H1 (cell line): ENCODE results near the gene DIAPH2. TPM values are rescaled to one million over a fixed set of nuclear protein-coding genes. Genes with fewer than 3 reads are reported as not detected.

ENCODE experiments used
- CTCF ChIA-PET: fragments of 300-600 bp; sonication (Branson Sonifier 250); formaldehyde crosslinking; loops from one replicate; lab custom pipeline; 2021; ENCODE audit not compliant: partially characterized antibody; lab: Charles Lee
- POLR2A ChIA-PET: fragments of 300-600 bp; sonication (Branson Sonifier 250); formaldehyde crosslinking; loops from one replicate; lab custom pipeline; 2021; ENCODE audit warnings: inconsistent platforms; ENCODE audit not compliant: partially characterized antibody; lab: Charles Lee
- DNase-seq, 2 experiments: peaks; one replicate each; pipeline versions ENCODE4 v3.0.0 to v3.0.0-alpha.2; 2010 to 2022; ENCODE audit warnings: low spot score in 2 of 2, low read depth in 1 of 2, mixed read lengths in 1 of 2
- FAIRE-seq: peaks from 2 replicates; lab custom pipeline; 2011; peaks lifted over from hg19 to GRCh38; lab: Jason Lieb, UNC
- H2AFZ ChIP-seq: 2 replicates; pipeline ENCODE4 v1.8.1; 2012; ENCODE audit warnings: low read length, inconsistent platforms
- H2AK5ac ChIP-seq: 2 replicates; pipeline ENCODE4 v1.6.1; 2013; ENCODE audit warnings: low read depth, low read length
- H2BK120ac ChIP-seq: replicated peaks from 2 replicates; pipeline ENCODE3; 2013; ENCODE audit warnings: low read depth, low read length, inconsistent platforms
- H2BK12ac ChIP-seq: 2 replicates; pipeline ENCODE4 v1.6.1; 2013; ENCODE audit warnings: low read depth, low read length
- H2BK15ac ChIP-seq: 2 replicates; pipeline ENCODE4 v1.6.1; 2013; ENCODE audit warnings: low read length
- H2BK20ac ChIP-seq: 2 replicates; pipeline ENCODE4 v1.6.1; 2013; ENCODE audit warnings: low read length
- H2BK5ac ChIP-seq: 2 replicates; pipeline ENCODE4 v1.6.1; 2013; ENCODE audit warnings: low read depth, low read length
- H3K14ac ChIP-seq: 2 replicates; pipeline ENCODE4 v1.6.1; 2013; ENCODE audit warnings: inconsistent platforms; ENCODE audit not compliant: insufficient read length
- H3K18ac ChIP-seq: 2 replicates; pipeline ENCODE4 v1.6.1; 2013; ENCODE audit warnings: low read length; ENCODE audit errors: extremely low read depth
- H3K23ac ChIP-seq: 2 replicates; pipeline ENCODE4 v1.6.1; 2013; ENCODE audit warnings: inconsistent platforms; ENCODE audit not compliant: insufficient read length
- H3K23me2 ChIP-seq: 2 replicates; pipeline ENCODE4 v1.6.1; 2013; ENCODE audit warnings: low read depth, low read length
- H3K27ac ChIP-seq: 2 replicates; pipeline ENCODE4 v1.6.1; 2011; ENCODE audit warnings: low read depth, low read length, inconsistent platforms
- H3K27me3 ChIP-seq, 4 experiments: replicated peaks in 1 of 4; 1 replicate in 1 of 4; 2 replicates in 3 of 4; pipeline versions ENCODE4 v1.6.1 to v1.8.1; 2011 to 2013; ENCODE audit warnings: low read length in 3 of 4, mild to moderate bottlenecking in 3 of 4, inconsistent platforms in 2 of 4, mixed read lengths in 2 of 4, moderate library complexity in 1 of 4; ENCODE audit not compliant: control insufficient read depth in 3 of 4, insufficient read depth in 3 of 4; ENCODE audit errors: extremely low read depth in 1 of 4
- H3K36me3 ChIP-seq, 4 experiments: 2 replicates each; pipeline versions ENCODE4 v1.6.1 to v1.8.1; 2011 to 2013; ENCODE audit warnings: mild to moderate bottlenecking in 4 of 4, low read length in 3 of 4, moderate library complexity in 2 of 4, control low read depth in 1 of 4, inconsistent platforms in 1 of 4; ENCODE audit not compliant: insufficient read depth in 4 of 4, control insufficient read depth in 2 of 4
- H3K4ac ChIP-seq: replicated peaks from 2 replicates; pipeline ENCODE3; 2013; ENCODE audit warnings: low read length, low read depth, mixed read lengths, inconsistent platforms; ENCODE audit not compliant: insufficient read length
- H3K4me1 ChIP-seq, 4 experiments: replicated peaks in 1 of 4; 1 replicate in 1 of 4; 2 replicates in 3 of 4; pipeline versions ENCODE4 v1.6.1 to v1.8.1; 2011 to 2013; ENCODE audit warnings: low read length in 3 of 4, inconsistent platforms in 2 of 4, mixed read lengths in 1 of 4; ENCODE audit not compliant: insufficient read depth in 4 of 4, control insufficient read depth in 3 of 4
- H3K4me2 ChIP-seq, 2 experiments: 2 replicates each; pipeline versions ENCODE4 v1.6.1 to v1.8.1; 2011 to 2013; ENCODE audit warnings: low read depth in 2 of 2, low read length in 2 of 2, control low read depth in 1 of 2, inconsistent platforms in 1 of 2, mild to moderate bottlenecking in 1 of 2; ENCODE audit not compliant: insufficient read depth in 1 of 2
- H3K4me3 ChIP-seq, 4 experiments: fragments of 200-600, 300-600 bp in 1 of 4; sonication (generic), shearing (Covaris generic), sonication (Bioruptor Twin) in 1 of 4; 2 replicates each; pipeline versions ENCODE4 v1.5.1 to v1.8.1; 2011 to 2016; ENCODE audit warnings: low read length in 4 of 4, low read depth in 3 of 4, control low read depth in 2 of 4, inconsistent platforms in 2 of 4, mild to moderate bottlenecking in 2 of 4, mixed read lengths in 1 of 4, moderate library complexity in 1 of 4; ENCODE audit not compliant: insufficient read depth in 2 of 4; ENCODE audit errors: extremely low read depth in 1 of 4
- H3K56ac ChIP-seq: replicated peaks from 2 replicates; pipeline ENCODE3; 2013; ENCODE audit warnings: low read depth, mild to moderate bottlenecking, mixed read lengths, low read length, inconsistent platforms; ENCODE audit not compliant: insufficient read length
- H3K79me1 ChIP-seq: 2 replicates; pipeline ENCODE4 v1.6.1; 2013; ENCODE audit warnings: low read depth, low read length, control low read depth
- H3K79me2 ChIP-seq, 2 experiments: 2 replicates each; pipeline versions ENCODE4 v1.6.1 to v1.8.1; 2012 to 2013; ENCODE audit warnings: low read length in 2 of 2, mild to moderate bottlenecking in 2 of 2, inconsistent platforms in 1 of 2; ENCODE audit not compliant: insufficient read depth in 2 of 2, control insufficient read depth in 1 of 2
- H3K9ac ChIP-seq, 4 experiments: replicated peaks in 1 of 4; 1 replicate in 1 of 4; 2 replicates in 3 of 4; pipeline versions ENCODE4 v1.6.1 to v1.8.1; 2011 to 2013; ENCODE audit warnings: low read depth in 3 of 4, low read length in 3 of 4, control low read depth in 2 of 4, mild to moderate bottlenecking in 2 of 4, moderate library complexity in 2 of 4, inconsistent platforms in 1 of 4; ENCODE audit errors: extremely low read depth in 1 of 4
- H3K9me3 ChIP-seq, 2 experiments: 2 replicates each; pipeline versions ENCODE4 v1.6.1 to v1.8.1; 2012 to 2013; ENCODE audit warnings: mild to moderate bottlenecking in 2 of 2, moderate library complexity in 2 of 2, control low read depth in 1 of 2, inconsistent platforms in 1 of 2, low read depth in 1 of 2, low read length in 1 of 2, mixed read lengths in 1 of 2; ENCODE audit not compliant: insufficient read depth in 2 of 2
- H4K20me1 ChIP-seq, 2 experiments: replicated peaks in 1 of 2; 2 replicates each; pipeline versions ENCODE3 to v1.8.1; 2011 to 2013; ENCODE audit warnings: inconsistent platforms in 2 of 2, low read length in 2 of 2, mild to moderate bottlenecking in 1 of 2; ENCODE audit not compliant: insufficient read depth in 2 of 2, control insufficient read depth in 1 of 2
- H4K5ac ChIP-seq: 2 replicates; pipeline ENCODE4 v1.6.1; 2013; ENCODE audit warnings: low read length, low read depth, mixed read lengths, inconsistent platforms; ENCODE audit not compliant: insufficient read length
- H4K8ac ChIP-seq: 2 replicates; pipeline ENCODE4 v1.8.0; 2013; ENCODE audit warnings: mild to moderate bottlenecking, moderate library complexity, low read length, inconsistent platforms; ENCODE audit not compliant: insufficient read depth; ENCODE audit errors: extremely low read depth
- H4K91ac ChIP-seq: replicated peaks from 2 replicates; pipeline ENCODE3; 2013; ENCODE audit warnings: low read length, mixed read lengths, inconsistent platforms; ENCODE audit not compliant: insufficient read length
- CEBPB ChIP-seq: IDR thresholded peaks from 2 replicates; pipeline ENCODE4 v1.6.1; 2012; ENCODE audit warnings: low read depth, low read length
- CTBP2 ChIP-seq: IDR thresholded peaks from 2 replicates; pipeline ENCODE4 v1.7.0; 2011; ENCODE audit warnings: borderline replicate concordance, mild to moderate bottlenecking, moderate library complexity, mixed read lengths, low read length; ENCODE audit not compliant: insufficient read depth, insufficient read length
- FOSL1 ChIP-seq: IDR thresholded peaks from 2 replicates; pipeline ENCODE4 v1.6.1; 2011; ENCODE audit warnings: mild to moderate bottlenecking, low read depth, low read length, moderate library complexity; ENCODE audit not compliant: insufficient read depth
- RBBP5 ChIP-seq: IDR thresholded peaks from 2 replicates; pipeline ENCODE4 v1.7.1; 2012; ENCODE audit warnings: low read depth, mild to moderate bottlenecking, inconsistent platforms, low read length, moderate library complexity, borderline replicate concordance
- RNF2 ChIP-seq: fragments of 200-900, 300-1000 bp; sonication (generic); IDR thresholded peaks from 2 replicates; pipeline ENCODE4 v1.7.1; 2016; ENCODE audit warnings: borderline replicate concordance, low read depth, mild to moderate bottlenecking, antibody characterized with exemption, low read length; ENCODE audit not compliant: poor library complexity, severe bottlenecking; ENCODE audit errors: missing control alignments
- SAP30 ChIP-seq: fragments of 300-600 bp; sonication (generic); IDR thresholded peaks from 2 replicates; pipeline ENCODE4 v1.7.1; 2012; ENCODE audit warnings: low read length, moderate library complexity, mild to moderate bottlenecking, inconsistent platforms; ENCODE audit not compliant: insufficient read depth, insufficient replicate concordance
- SIN3A ChIP-seq, 2 experiments: IDR thresholded peaks in 1 of 2; conservative IDR thresholded peaks in 1 of 2; 2 replicates each; pipeline ENCODE4 v1.6.1; 2011 to 2012; ENCODE audit warnings: low read length in 2 of 2, improper control_type of control experiment in 1 of 2, low read depth in 1 of 2, mild to moderate bottlenecking in 1 of 2
- SRF ChIP-seq: IDR thresholded peaks from 2 replicates; pipeline ENCODE4 v1.6.1; 2011; ENCODE audit warnings: mild to moderate bottlenecking, low read depth, low read length, moderate library complexity
- TEAD4 ChIP-seq: IDR thresholded peaks from 2 replicates; pipeline ENCODE4 v1.6.1; 2012; ENCODE audit warnings: low read depth, low read length, inconsistent platforms, mixed read lengths
- ZNF274 ChIP-seq: IDR thresholded peaks from 2 replicates; pipeline ENCODE4 v1.7.0; 2012; ENCODE audit warnings: low read length, borderline replicate concordance; ENCODE audit errors: extremely low read depth
- WGBS, 2 experiments: shearing (Covaris generic) in 1 of 2; methylation state at CpG; one replicate each; pipeline versions ENCODE4 v1.1.6 to v1.1.7; 2013 to 2015; ENCODE audit warnings: low lambda C conversion rate in 2 of 2, mixed read lengths in 2 of 2, inconsistent platforms in 1 of 2, low coverage in 1 of 2, missing lambda C conversion rate in 1 of 2; ENCODE audit not compliant: insufficient replicate concordance in 2 of 2, insufficient coverage in 1 of 2, insufficient read length in 1 of 2; ENCODE audit errors: extremely low coverage in 1 of 2, missing lambda C conversion rate in 1 of 2; 5-methylcytosine and 5-hydroxymethylcytosine counted together
- polyA plus RNA-seq, 7 experiments: library from polyadenylated mRNA; depleted of rRNA in 3 of 7; stranded (reverse) in 5 of 7; unstranded in 2 of 7; fragments of >200 nt in 5 of 7; fragments of 200-250 nt in 2 of 7; gene quantifications; 1 replicate in 5 of 7; 2 replicates in 1 of 7; 4 replicates in 1 of 7; pipeline versions ENCODE4 v1.2.1 to v1.2.3, GENCODE V29; 2011 to 2013; ENCODE audit warnings: missing spikeins in 2 of 7, mixed read lengths in 2 of 7
- total RNA-seq: library from RNA; stranded (reverse); fragmentation: NEBNext Ultra II Directional; extraction: Animal tissue kit (Norgen Biotek cat#: 25700); gene quantifications from 2 replicates; pipeline ENCODE4 v1.2.1, GENCODE V29; 2021

Gene DIAPH2
- total and polyA plus RNA-seq, 2 of the 8 experiments (the other 6 are each of a cell fraction or from before 2014, with no cell fraction given), result 4.4 to 24.3 TPM

DNA sequence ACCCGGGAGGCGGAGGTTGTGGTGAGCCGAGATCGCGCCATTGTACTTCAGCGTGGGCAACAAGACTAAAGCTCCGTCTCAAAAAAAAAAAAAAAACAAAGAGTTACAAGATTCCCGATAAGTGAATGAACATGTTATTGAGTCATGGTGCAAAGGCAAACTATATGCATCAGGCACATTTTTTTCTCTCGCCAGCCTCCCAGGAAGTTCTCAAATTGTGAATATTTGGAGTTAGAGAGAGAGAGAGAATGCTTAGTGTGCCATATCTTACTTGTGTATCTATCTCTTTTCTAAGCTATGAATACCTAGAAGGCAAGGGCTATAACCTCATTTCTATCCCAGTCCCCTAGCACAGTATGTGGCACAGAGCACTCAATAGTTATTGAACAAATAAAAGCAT lies 599.9 kb downstream of the DIAPH2 start:
- Histone ChIP-seq H2BK5ac (no peak overlapping the region), H2BK120ac (no peak overlapping the region), H2BK12ac (no peak overlapping the region), H3K23ac (no peak overlapping the region), H3K18ac (no peak overlapping the region), H3K79me1 (no peaks in the 10 kb centered on the region), H3K23me2 (no peaks in the 10 kb centered on the region), H4K5ac (no peak overlapping the region), H2AFZ (no peak overlapping the region), H3K4me1 (no peaks in the 10 kb centered on the region), H3K36me3 (no peaks in the 10 kb centered on the region), H3K4ac (no peak overlapping the region), H2BK20ac (no peak overlapping the region), H3K4me3 (no peak overlapping the region), H3K79me2 (no peaks in the 10 kb centered on the region), H2AK5ac (no peak overlapping the region), H3K9me3 (no peaks in the 10 kb centered on the region), H3K27me3 (no peaks in the 10 kb centered on the region), H3K4me2 (no peak overlapping the region), H3K9ac (no peak overlapping the region), H2BK15ac (no peak overlapping the region), H3K14ac (no peak overlapping the region), H4K20me1 (no peaks in the 10 kb centered on the region), H4K91ac (no peak overlapping the region), H3K27ac (no peak overlapping the region), H4K8ac (no peak overlapping the region), H3K56ac (no peak overlapping the region)
- FAIRE-seq (no peak), DNase-seq (no peak)
- WGBS, 2 experiments, result 100% methylated on average over 5 of the region's 9 CpGs; no CpG with 5 or more reads in 1 of the 2 experiments
- no peak for TF ChIP-seq TEAD4
- no peak for TF ChIP-seq FOSL1
- TF ChIP-seq ZNF274, result no peak
- TF ChIP-seq RBBP5, result no peak
- TF ChIP-seq RNF2, result no peak
- no peak for TF ChIP-seq SRF
- TF ChIP-seq CEBPB, result no peak
- no peak for TF ChIP-seq CTBP2
- no peak for TF ChIP-seq SAP30
- no peak for TF ChIP-seq SIN3A (conservative IDR thresholded peaks at IDR 0.05 in 1 of 2, IDR thresholded peaks at IDR 0.05 in 1 of 2; ENCODE audit: low read depth in 1 of 2, low read length in 2 of 2)
- ChIA-PET CTCF (interaction anchor here (0.7 kb wide), 1 partner anchor 121 kb away, joined by 3 read pairs; no protein-coding TSS in a partner anchor), POLR2A (no interaction called here)
